Liver (tissue), 9 donors: Measurements from ENCODE around the gene FBN1. TPM values are rescaled to one million over a fixed set of nuclear protein-coding genes. Genes with fewer than 3 reads are reported as not detected.

Experiments
- DNase-seq: peaks from one replicate; pipeline ENCODE4 v3.0.0-alpha.2; 2017; ENCODE audit warnings: low spot score
- H3K27ac ChIP-seq, 2 donors: one replicate each; pipeline ENCODE4 v1.7.0; 2013; ENCODE audit warnings: inconsistent platforms in 2 of 2, low read length in 2 of 2, control low read depth in 1 of 2, low read depth in 1 of 2, mild to moderate bottlenecking in 1 of 2
- H3K27me3 ChIP-seq, 4 donors: one replicate each; pipeline versions ENCODE4 v1.6.1 to v1.7.0; 2013; ENCODE audit warnings: low read length in 3 of 4, inconsistent platforms in 1 of 4, mild to moderate bottlenecking in 1 of 4, moderate library complexity in 1 of 4; ENCODE audit not compliant: control insufficient read depth in 4 of 4, insufficient read depth in 4 of 4
- H3K36me3 ChIP-seq, 4 donors: one replicate each; pipeline versions ENCODE4 v1.6.1 to v1.7.0; 2013; ENCODE audit warnings: low read length in 3 of 4, mild to moderate bottlenecking in 3 of 4, low read depth in 1 of 4, moderate library complexity in 1 of 4; ENCODE audit not compliant: control insufficient read depth in 4 of 4, insufficient read depth in 3 of 4
- H3K4me1 ChIP-seq, 4 donors: one replicate each; pipeline versions ENCODE4 v1.6.1 to v1.7.0; 2013; ENCODE audit warnings: low read length in 3 of 4, mild to moderate bottlenecking in 3 of 4, moderate library complexity in 1 of 4; ENCODE audit not compliant: control insufficient read depth in 4 of 4, insufficient read depth in 4 of 4
- H3K4me3 ChIP-seq, 3 donors: one replicate each; pipeline versions ENCODE4 v1.6.1 to v1.7.0; 2013; ENCODE audit warnings: low read length in 3 of 3, control low read depth in 1 of 3, low read depth in 1 of 3, mild to moderate bottlenecking in 1 of 3
- H3K9ac ChIP-seq, 2 donors: one replicate each; pipeline ENCODE4 v1.7.0; 2013; ENCODE audit warnings: low read length in 2 of 2, mild to moderate bottlenecking in 2 of 2, moderate library complexity in 2 of 2, control low read depth in 1 of 2, low read depth in 1 of 2
- H3K9me3 ChIP-seq, 4 donors: one replicate each; pipeline versions ENCODE4 v1.6.1 to v1.7.0; 2013; ENCODE audit warnings: low read length in 3 of 4; ENCODE audit not compliant: control insufficient read depth in 4 of 4
- ATF3 ChIP-seq: IDR thresholded peaks from 2 replicates; pipeline ENCODE4 v1.6.1; 2016; ENCODE audit warnings: antibody characterized with exemption
- CTCF ChIP-seq: fragments of 150-350 bp; IDR thresholded peaks from 2 replicates; pipeline ENCODE4 v1.5.1; 2017; ENCODE audit warnings: improper control_type of control experiment, low read depth, low read length; ENCODE audit not compliant: missing input control
- EGR1 ChIP-seq, 2 donors: IDR thresholded peaks; 2 replicates each; pipeline ENCODE4 v1.6.1; 2016 to 2018; ENCODE audit warnings: antibody characterized with exemption in 2 of 2, low read depth in 2 of 2
- FOXA1 ChIP-seq: IDR thresholded peaks from 2 replicates; pipeline ENCODE4 v1.6.1; 2016; ENCODE audit warnings: antibody characterized with exemption
- FOXA2 ChIP-seq: IDR thresholded peaks from 2 replicates; pipeline ENCODE4 v1.6.1; 2016; ENCODE audit warnings: antibody characterized with exemption
- GABPA ChIP-seq, 2 donors: IDR thresholded peaks in 1 of 2; conservative IDR thresholded peaks in 1 of 2; 2 replicates each; pipeline ENCODE4 v1.6.1; 2016; ENCODE audit warnings: antibody characterized with exemption in 2 of 2, mild to moderate bottlenecking in 1 of 2, moderate library complexity in 1 of 2
- HNF4A ChIP-seq, 2 donors: conservative IDR thresholded peaks; 2 replicates each; pipeline ENCODE4 v1.6.1; 2016; ENCODE audit warnings: antibody characterized with exemption in 2 of 2, mild to moderate bottlenecking in 2 of 2
- HNF4G ChIP-seq: IDR thresholded peaks from 2 replicates; pipeline ENCODE4 v1.6.1; 2016; ENCODE audit warnings: antibody characterized with exemption
- JUND ChIP-seq, 2 donors: IDR thresholded peaks; 2 replicates each; pipeline ENCODE4 v1.6.1; 2016; ENCODE audit warnings: antibody characterized with exemption in 2 of 2
- MAX ChIP-seq: IDR thresholded peaks from 2 replicates; pipeline ENCODE4 v1.6.1; 2016; ENCODE audit warnings: antibody characterized with exemption
- NR2F2 ChIP-seq: IDR thresholded peaks from 2 replicates; pipeline ENCODE4 v1.6.1; 2016; ENCODE audit warnings: antibody characterized with exemption
- RAD21 ChIP-seq, 2 donors: IDR thresholded peaks; 2 replicates each; pipeline ENCODE4 v1.6.1; 2016; ENCODE audit warnings: antibody characterized with exemption in 2 of 2, mild to moderate bottlenecking in 2 of 2
- REST ChIP-seq: IDR thresholded peaks from 2 replicates; pipeline ENCODE4 v1.6.1; 2016; ENCODE audit warnings: antibody characterized with exemption, mild to moderate bottlenecking
- RXRA ChIP-seq, 2 donors: IDR thresholded peaks; 2 replicates each; pipeline ENCODE4 v1.6.1; 2017 to 2018; ENCODE audit warnings: antibody characterized with exemption in 2 of 2, mild to moderate bottlenecking in 1 of 2
- SP1 ChIP-seq: IDR thresholded peaks from 2 replicates; pipeline ENCODE4 v1.6.1; 2018; ENCODE audit warnings: antibody characterized with exemption, mild to moderate bottlenecking
- TAF1 ChIP-seq: conservative IDR thresholded peaks from 2 replicates; pipeline ENCODE4 v1.6.1; 2016; ENCODE audit warnings: antibody characterized with exemption, mild to moderate bottlenecking
- YY1 ChIP-seq: IDR thresholded peaks from 2 replicates; pipeline ENCODE4 v1.6.1; 2016; ENCODE audit warnings: antibody characterized with exemption, mild to moderate bottlenecking
- ZBTB33 ChIP-seq: IDR thresholded peaks from 2 replicates; pipeline ENCODE4 v1.6.1; 2016; ENCODE audit warnings: antibody characterized with exemption
- WGBS: extraction: QIAGEN DNeasy Blood & Tissue Kit; methylation state at CpG from one replicate; pipeline ENCODE4 v1.1.7; 2013; 5-methylcytosine and 5-hydroxymethylcytosine counted together
- polyA plus RNA-seq, 2 donors: library from polyadenylated mRNA; stranded (reverse) in 1 of 2; unstranded in 1 of 2; fragments of 200-250 nt in 1 of 2; fragments of >200 nt in 1 of 2; fragmentation: Nextera tagmentation in 1 of 2; extraction: Ambion mirVana in 1 of 2; gene quantifications; one replicate each; pipeline versions ENCODE4 v1.2.1 to v1.2.3, GENCODE V29; 2013 to 2015
- total RNA-seq, 2 donors: library from RNA; depleted of rRNA; stranded (reverse); fragments of >200 nt; gene quantifications; one replicate each; pipeline ENCODE4 v1.2.3, GENCODE V29; 2014
- donor health status: healthy.
- donor health status: healthy.
- donor health status: healthy.
- donor health status: healthy.
- donor health status: healthy.

Gene FBN1
- total and polyA plus RNA-seq, 4 donors = 1.3 to 20.1 (median 12.4) TPM

- H3K27me3 ChIP-seq = no peaks in the 10 kb centered on the region
- no peak overlapping the region for H3K4me3 ChIP-seq
- TF ChIP-seq NR2F2 (no peak), EGR1 (IDR thresholded peaks at IDR 0.05; ENCODE audit: low read depth in 2 of 2) (no peak), RXRA (IDR thresholded peaks at IDR 0.05) (no peak), JUND (IDR thresholded peaks at IDR 0.05) (no peak), REST (no peak), RAD21 (IDR thresholded peaks at IDR 0.05) (no peak), ATF3 (no peak), MAX (no peak), TAF1 (no peak), HNF4A (conservative IDR thresholded peaks at IDR 0.05) (no peak), FOXA1 (no peak)
- H3K9ac ChIP-seq = no peak overlapping the region
- no peaks in the 10 kb centered on the region for H3K9me3 ChIP-seq
- WGBS = 65% methylated on average over 4 of the region's 4 CpGs
- DNase-seq = no peak
- H3K36me3 ChIP-seq = no peaks in the 10 kb centered on the region
- no peak overlapping the region for H3K27ac ChIP-seq
- H3K4me1 ChIP-seq = no peaks in the 10 kb centered on the region
These were observed 263.6 kb downstream of the FBN1 start for GRCh38 chr15:48381861-48382260.

GRCh38 chr15:48380198-48380597, 265.3 kb downstream of the FBN1 start:
- TF ChIP-seq FOXA2 (no peak), NR2F2 (no peak), EGR1 (IDR thresholded peaks at IDR 0.05; ENCODE audit: low read depth in 2 of 2) (no peak), GABPA (IDR thresholded peaks at IDR 0.05 in 1 of 2, conservative IDR thresholded peaks at IDR 0.05 in 1 of 2) (no peak), MAX (no peak), REST (no peak), SP1 (no peak), HNF4A (conservative IDR thresholded peaks at IDR 0.05) (no peak), HNF4G (no peak), RXRA (IDR thresholded peaks at IDR 0.05) (no peak), RAD21 (IDR thresholded peaks at IDR 0.05) (no peak), FOXA1 (no peak), ZBTB33 (no peak), JUND (IDR thresholded peaks at IDR 0.05) (no peak), ATF3 (no peak), CTCF (no peak), YY1 (no peak), TAF1 (no peak)
- no peak for DNase-seq

More at GRCh38 chr15:48380198-48380597, 265.3 kb downstream of the FBN1 start:
- Histone ChIP-seq H3K27ac (no peak overlapping the region), H3K4me1 (no peaks in the 10 kb centered on the region), H3K9me3 (no peaks in the 10 kb centered on the region), H3K27me3 (no peaks in the 10 kb centered on the region), H3K9ac (no peak overlapping the region), H3K4me3 (no peak overlapping the region), H3K36me3 (no peaks in the 10 kb centered on the region)
- 80% methylated on average over 4 of the region's 4 CpGs for WGBS
